ENCODE results near the gene AP3B1. TPM values are rescaled to one million over a fixed set of nuclear protein-coding genes. Genes with fewer than 3 reads are reported as not detected.

The AP3B1 gene
- total RNA-seq, 1 donor from 2014 or later: 49.6 TPM

DNA sequence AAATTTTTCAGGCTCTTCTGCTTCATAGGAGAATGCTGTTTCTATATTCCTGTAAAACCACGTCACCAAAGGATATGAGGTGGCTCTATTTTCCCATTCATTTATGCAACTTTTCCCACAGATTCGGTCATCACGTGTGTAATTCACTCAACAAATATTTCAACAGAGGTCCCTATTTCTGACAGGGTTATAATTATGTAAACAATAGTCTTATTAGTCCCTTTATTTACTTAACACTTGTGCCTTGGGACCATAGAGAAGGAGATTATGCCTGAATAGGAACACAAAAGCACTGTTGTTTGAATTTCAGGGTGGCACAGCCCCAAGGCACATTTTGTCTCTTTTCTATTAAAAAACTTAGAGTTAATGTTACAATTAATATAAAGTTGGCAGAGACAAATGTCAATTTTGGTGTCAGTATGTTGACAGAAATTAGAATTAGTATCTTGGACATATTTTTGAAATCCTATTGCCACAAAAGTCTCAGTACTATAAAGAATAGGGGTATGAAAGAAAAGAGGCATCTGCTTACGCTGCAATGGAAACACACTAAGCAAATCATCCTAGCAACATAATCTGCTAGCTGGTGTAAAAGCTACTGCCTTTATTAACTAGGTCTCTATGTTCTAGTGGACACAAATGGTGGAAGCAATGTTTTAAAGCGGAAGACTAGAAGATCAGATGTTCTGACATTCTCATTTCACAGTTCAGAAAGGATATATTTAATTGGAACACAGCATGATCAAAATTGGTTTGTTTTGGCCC, 289.3 kb downstream of the AP3B1 start:
- no peak overlapping the region for H3K4me3 ChIP-seq
- peaks cover 3% of the 10 kb centered on the region for H3K4me1 ChIP-seq
- no peak overlapping the region for H3K27ac ChIP-seq
- DNase-seq (ENCODE audit: extremely low spot score in 2 of 2): no peak
- TF ChIP-seq, protein P1, sequence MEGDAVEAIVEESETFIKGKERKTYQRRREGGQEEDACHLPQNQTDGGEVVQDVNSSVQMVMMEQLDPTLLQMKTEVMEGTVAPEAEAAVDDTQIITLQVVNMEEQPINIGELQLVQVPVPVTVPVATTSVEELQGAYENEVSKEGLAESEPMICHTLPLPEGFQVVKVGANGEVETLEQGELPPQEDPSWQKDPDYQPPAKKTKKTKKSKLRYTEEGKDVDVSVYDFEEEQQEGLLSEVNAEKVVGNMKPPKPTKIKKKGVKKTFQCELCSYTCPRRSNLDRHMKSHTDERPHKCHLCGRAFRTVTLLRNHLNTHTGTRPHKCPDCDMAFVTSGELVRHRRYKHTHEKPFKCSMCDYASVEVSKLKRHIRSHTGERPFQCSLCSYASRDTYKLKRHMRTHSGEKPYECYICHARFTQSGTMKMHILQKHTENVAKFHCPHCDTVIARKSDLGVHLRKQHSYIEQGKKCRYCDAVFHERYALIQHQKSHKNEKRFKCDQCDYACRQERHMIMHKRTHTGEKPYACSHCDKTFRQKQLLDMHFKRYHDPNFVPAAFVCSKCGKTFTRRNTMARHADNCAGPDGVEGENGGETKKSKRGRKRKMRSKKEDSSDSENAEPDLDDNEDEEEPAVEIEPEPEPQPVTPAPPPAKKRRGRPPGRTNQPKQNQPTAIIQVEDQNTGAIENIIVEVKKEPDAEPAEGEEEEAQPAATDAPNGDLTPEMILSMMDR (IDR thresholded peaks at IDR 0.05): no peak
- TF ChIP-seq POLR2A (IDR thresholded peaks at IDR 0.05) (no peak), POLR2AphosphoS5 (IDR thresholded peaks at IDR 0.05; ENCODE audit: insufficient read depth in 1 of 2, low read depth in 1 of 2) (no peak)
- intact Hi-C loops (cut with DNase I): no loop called here
- H3K27me3 ChIP-seq: no peaks in the 10 kb centered on the region
- H3K9me3 ChIP-seq: no peaks in the 10 kb centered on the region
- H3K36me3 ChIP-seq: no peaks in the 10 kb centered on the region

DNA sequence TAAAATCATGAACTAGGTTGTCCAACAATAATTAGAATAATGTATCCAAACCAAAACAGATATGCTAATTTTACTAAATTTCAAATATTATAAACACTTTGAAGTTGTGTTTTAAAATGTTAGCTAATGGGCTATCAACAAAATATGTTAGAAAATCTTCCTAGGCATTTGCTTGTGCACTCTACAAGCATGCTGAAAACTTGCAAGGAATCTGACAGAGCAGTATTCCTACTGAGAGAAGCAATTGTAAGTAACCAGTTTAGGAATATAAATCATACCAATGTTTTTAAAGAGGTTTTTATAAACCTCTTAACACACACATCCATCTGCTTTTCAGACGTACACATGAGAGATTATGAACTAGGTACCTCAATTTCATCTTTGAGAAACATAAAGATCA, 289.9 kb downstream of the AP3B1 start:
- Histone ChIP-seq H3K9me3 (no peaks in the 10 kb centered on the region), H3K36me3 (no peaks in the 10 kb centered on the region), H3K27me3 (no peaks in the 10 kb centered on the region), H3K4me1 (no peaks in the 10 kb centered on the region), H3K4me3 (no peak overlapping the region), H3K27ac (no peak overlapping the region)
- no peak for TF ChIP-seq POLR2A (IDR thresholded peaks at IDR 0.05)
- TF ChIP-seq, protein P1 (IDR thresholded peaks at IDR 0.05): no peak
- TF ChIP-seq POLR2AphosphoS5 (IDR thresholded peaks at IDR 0.05; ENCODE audit: insufficient read depth in 1 of 2, low read depth in 1 of 2): no peak
- DNase-seq (ENCODE audit: extremely low spot score in 2 of 2): no peak
- intact Hi-C loops (cut with DNase I): no loop called here

DNA sequence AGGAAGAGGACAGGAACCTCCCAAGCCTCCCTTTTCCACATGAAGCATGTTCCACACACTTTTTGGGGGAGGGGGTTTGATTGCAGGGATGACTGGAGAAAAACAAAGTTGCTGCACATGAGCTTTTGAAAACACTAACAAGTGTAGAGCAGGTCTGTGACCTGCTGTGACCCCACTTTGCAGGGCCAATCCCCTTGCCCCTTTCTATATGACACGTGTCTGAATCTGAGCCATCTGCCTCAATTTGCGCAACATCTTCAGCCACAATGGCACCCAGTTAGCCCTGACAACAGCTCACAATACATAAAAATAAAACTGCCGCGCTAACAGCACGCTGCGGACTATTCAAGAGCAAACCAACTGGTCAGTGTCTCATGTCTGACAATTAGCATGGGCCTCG, 290.6 kb downstream of the AP3B1 start:
- TF ChIP-seq POLR2AphosphoS5 (IDR thresholded peaks at IDR 0.05; ENCODE audit: insufficient read depth in 1 of 2, low read depth in 1 of 2) (no peak), POLR2A (IDR thresholded peaks at IDR 0.05) (no peak)
- TF ChIP-seq, protein P1 (IDR thresholded peaks at IDR 0.05): no peak
- intact Hi-C loops (cut with DNase I): no loop called here
- H3K9me3 ChIP-seq: no peaks in the 10 kb centered on the region
- H3K36me3 ChIP-seq: peaks cover 0 to 1% of the 10 kb centered on the region in 2 donors
- no peaks in the 10 kb centered on the region for H3K27me3 ChIP-seq
- H3K4me1 ChIP-seq: no peaks in the 10 kb centered on the region
- no peak overlapping the region for H3K4me3 ChIP-seq
- DNase-seq (ENCODE audit: extremely low spot score in 2 of 2): no peak
- no peak overlapping the region for H3K27ac ChIP-seq

DNA sequence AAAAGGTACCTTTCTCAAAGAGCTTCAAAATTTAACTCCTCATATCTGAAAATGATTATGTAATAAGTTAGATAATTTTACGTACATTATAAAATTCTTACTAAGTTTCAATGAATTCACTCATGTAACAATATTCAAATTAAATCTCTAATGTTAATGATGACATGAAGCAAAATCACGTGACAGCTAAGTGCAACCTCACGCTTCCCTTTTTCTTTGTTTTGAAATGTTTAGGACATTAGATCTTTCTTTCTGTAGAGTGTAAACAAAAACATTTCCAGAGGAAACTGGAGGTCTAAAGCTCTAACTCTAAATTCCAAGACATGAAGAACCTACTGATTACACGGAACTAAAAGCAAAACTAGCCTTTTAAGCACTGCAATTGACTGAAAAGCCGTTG, 291.0 kb downstream of the AP3B1 start:
- Histone ChIP-seq H3K36me3 (peaks cover 0 to 6% of the 10 kb centered on the region in 2 donors), H3K4me3 (no peak overlapping the region), H3K9me3 (no peaks in the 10 kb centered on the region), H3K27me3 (no peaks in the 10 kb centered on the region), H3K4me1 (no peaks in the 10 kb centered on the region), H3K27ac (no peak overlapping the region)
- intact Hi-C loops (cut with DNase I): no loop called here
- TF ChIP-seq POLR2A (IDR thresholded peaks at IDR 0.05) (no peak), POLR2AphosphoS5 (IDR thresholded peaks at IDR 0.05; ENCODE audit: insufficient read depth in 1 of 2, low read depth in 1 of 2) (no peak)
- TF ChIP-seq, protein P1 (IDR thresholded peaks at IDR 0.05): no peak
- DNase-seq (ENCODE audit: extremely low spot score in 2 of 2): no peak

DNA sequence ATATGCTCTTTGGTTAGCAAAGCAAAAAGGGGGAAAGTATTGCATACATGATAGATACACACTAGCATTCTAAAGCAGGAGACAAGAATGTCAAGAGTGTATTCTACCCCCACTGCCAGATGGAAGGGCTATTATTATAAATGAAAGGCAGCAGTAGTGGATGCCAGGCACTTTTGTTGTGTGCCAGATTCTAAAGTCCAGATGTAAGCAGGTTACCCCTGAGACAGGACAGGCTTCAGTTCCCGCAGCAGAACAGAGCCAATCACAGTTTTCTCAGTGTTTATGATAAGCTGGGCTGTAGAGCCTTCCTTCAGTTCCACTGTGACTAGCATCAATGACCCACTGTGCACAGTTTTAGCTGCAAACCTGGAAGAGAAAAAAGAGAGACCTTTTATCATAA, 291.8 kb downstream of the AP3B1 start:
- Histone ChIP-seq H3K27ac (no peak overlapping the region), H3K4me1 (no peaks in the 10 kb centered on the region), H3K27me3 (no peaks in the 10 kb centered on the region), H3K36me3 (peaks cover 0 to 6% of the 10 kb centered on the region in 2 donors), H3K9me3 (no peaks in the 10 kb centered on the region), H3K4me3 (no peak overlapping the region)
- TF ChIP-seq, protein P1 (IDR thresholded peaks at IDR 0.05): no peak
- TF ChIP-seq POLR2A (IDR thresholded peaks at IDR 0.05) (no peak), POLR2AphosphoS5 (IDR thresholded peaks at IDR 0.05; ENCODE audit: insufficient read depth in 1 of 2, low read depth in 1 of 2) (no peak)
- intact Hi-C loops (cut with DNase I): no loop called here
- DNase-seq (ENCODE audit: extremely low spot score in 2 of 2): no peak
